GM21786 (cell line): Measurements from ENCODE around the gene RYR2.

Experiments used
- ATAC-seq: cut with Tn5 transposase; IDR thresholded peaks from one replicate; pipeline ENCODE4 v1.9.1; 2021; ENCODE audit not compliant: unreplicated experiment

RYR2 gene

GRCh38 chr1:237638555-237638954 lies 596.6 kb downstream of the RYR2 start:
- ATAC-seq, result no peak

DNA sequence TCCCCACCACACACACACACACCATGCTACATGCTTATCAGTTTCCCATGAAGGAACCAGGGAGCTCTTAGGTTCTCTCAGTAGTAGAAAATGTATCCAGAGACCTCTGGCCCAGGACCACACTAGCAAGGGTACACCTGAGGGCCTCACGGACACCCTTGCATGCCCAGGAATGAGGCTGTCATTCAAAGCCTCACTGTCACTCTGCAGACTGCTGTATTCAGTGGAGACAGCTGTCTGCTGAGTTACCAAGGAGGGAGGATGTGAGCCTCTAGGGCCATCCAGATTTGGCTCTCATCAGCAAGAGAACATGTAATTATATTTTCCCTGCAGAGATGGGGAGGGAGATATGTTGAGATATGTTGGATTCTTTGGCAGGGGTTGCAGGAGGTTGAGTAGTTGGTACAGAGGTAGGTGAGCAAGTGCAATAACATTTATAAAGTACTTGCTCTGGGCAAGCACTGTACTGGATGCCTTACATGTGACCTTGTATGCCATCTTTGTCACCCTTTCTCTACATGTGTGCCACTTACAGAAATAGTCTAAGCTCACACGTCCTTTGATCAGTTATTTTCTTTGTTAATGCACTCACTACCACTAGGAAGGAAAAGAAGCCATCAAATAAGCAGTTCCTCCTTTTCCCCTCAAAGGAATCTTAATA lies 598.2 kb downstream of the RYR2 start:
- no peak for ATAC-seq

GRCh38 chr1:237640966-237641365 lies 599.0 kb downstream of the RYR2 start:
- ATAC-seq, result no peak

GRCh38 chr1:237650809-237651208 lies 608.8 kb downstream of the RYR2 start:
- no peak for ATAC-seq

DNA sequence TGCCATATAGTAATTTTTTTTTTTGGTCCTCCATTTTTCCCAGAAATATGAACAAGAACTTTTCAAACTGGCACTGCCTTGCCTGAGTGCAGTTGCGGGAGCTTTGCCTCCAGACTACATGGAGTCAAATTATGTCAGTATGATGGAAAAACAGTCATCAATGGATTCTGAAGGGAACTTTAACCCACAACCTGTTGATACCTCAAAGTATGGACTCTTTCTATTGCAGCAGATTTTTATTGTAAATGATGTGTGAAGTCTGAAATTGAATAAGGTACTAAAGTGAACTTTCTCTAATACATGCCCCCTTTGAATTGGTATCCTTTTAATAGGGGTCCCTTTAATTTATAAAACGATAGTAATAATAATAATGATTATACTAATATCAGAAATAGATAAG lies 613.8 kb downstream of the RYR2 start:
- ATAC-seq, result no peak

- ATAC-seq, result no peak
These were observed 622.4 kb downstream of the RYR2 start for GRCh38 chr1:237664348-237664747.

- ATAC-seq, result no peak
These were observed 628.3 kb downstream of the RYR2 start for GRCh38 chr1:237670302-237670701.

DNA sequence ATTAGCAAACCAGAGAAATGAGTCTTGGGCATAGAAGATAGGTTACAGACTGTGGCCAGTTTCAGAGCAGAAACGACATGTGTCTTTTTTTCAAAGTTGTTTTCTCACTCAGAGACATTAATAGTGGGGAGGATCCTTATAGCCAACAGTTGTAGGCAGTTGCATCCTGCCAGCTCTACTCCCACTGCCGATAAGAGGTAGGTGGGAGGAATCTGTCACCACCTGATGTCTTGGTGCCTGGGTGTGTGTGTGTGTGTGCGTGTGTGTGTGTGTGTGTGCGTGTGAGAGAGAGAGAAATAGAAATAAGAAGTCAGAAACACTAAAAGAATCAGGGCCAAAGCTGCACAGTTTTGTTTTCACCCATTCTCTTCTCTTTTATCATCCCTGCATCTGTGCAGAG lies 629.3 kb downstream of the RYR2 start:
- ATAC-seq, result no peak

DNA sequence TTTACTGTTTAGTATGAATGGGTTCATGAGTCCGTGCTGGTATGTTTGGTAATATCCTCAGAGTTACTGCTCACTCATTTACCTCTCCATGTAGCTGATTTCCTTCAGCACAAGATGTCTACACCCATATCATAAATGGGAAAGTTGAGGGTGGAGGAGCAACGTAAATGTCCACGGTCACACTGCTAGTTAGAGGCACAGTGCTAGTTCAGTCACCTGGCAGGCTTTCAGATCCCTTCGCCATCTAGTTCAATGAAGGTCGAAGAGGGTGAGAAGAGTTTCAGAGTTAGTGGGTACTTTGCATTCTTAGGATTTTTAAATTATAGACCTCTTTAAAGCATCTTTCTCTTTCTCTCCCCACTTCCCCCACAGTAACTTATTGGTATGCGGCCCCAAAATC lies 630.0 kb downstream of the RYR2 start:
- ATAC-seq, result no peak

GRCh38 chr1:237672748-237673147 lies 630.8 kb downstream of the RYR2 start:
- ATAC-seq, result no peak

DNA sequence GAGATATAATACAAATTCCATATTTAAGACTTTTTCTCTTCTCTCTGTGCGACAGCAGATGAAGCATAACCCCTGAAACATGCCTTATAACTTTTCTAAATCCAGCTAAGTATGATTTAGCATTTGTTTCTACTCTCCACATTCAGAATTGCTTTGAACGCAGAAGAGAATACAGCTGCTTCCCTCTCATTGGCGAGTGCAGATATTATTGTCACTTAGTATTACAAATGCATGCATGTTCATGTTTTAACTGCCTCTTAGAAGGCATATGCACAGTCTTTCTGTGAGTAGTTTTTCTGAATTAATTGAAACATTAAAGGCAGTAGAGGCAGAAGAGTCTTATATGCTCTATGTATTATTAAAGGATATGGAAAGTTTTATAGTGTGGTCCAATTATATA lies 631.6 kb downstream of the RYR2 start:
- no peak for ATAC-seq

DNA sequence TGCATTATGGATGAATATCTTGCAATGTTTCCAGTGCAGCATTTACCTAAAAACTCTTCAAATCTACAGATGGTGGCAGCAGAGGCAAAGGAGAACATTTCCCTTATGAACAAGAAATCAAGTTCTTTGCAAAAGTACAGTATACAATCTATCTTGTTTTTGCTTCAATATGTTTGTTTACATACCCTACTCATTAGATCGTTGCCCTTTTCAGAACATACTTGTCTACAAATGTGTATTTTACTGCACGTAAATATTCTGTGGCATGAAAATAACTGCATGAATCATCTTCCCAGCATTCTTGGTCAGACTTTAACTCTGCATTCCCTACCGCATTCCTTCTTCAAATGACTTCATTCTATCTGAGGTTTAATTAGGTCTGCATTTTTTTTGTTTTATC lies 636.0 kb downstream of the RYR2 start:
- ATAC-seq, result no peak

DNA sequence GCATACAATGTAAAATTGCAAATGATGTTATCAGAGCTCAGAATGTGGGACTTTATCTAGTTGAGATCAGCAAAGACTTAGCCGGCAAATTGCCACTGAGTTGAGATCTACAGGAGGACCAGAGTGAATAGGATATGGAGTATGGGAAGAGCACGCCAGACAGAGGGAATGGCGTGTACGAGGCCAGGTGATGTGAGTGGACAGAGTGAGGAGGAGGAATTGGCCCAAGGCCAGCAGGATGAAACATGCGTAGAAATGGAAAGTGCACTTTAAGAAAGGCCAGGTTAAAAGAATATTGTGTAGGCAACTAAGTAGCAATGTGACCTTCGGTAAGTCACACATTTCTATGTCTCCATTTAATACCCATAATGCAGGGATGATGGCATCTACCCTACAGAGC lies 637.7 kb downstream of the RYR2 start:
- ATAC-seq, result no peak

- no peak for ATAC-seq
These were observed 639.2 kb downstream of the RYR2 start for GRCh38 chr1:237681210-237681609.

DNA sequence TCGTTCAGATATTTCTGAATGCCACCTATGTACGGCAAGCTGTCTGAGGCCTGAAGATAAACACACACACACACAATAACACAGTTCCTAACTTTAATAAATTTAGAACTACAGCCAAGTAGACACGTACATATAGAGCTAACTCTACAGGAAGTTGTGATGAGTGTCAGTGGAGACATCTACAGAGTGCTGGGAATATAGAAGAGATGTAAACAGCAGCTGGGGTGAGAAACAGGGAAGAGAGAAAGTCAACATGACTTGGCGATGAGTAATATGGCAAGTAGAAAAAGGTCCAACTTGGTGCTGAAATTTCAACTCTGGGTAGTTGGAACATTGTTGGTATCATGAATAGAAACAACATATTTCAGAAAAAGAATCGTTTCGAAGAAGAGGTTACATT lies 642.3 kb downstream of the RYR2 start:
- no peak for ATAC-seq

- ATAC-seq, result no peak
These were observed 643.6 kb downstream of the RYR2 start for GRCh38 chr1:237685551-237685950.

DNA sequence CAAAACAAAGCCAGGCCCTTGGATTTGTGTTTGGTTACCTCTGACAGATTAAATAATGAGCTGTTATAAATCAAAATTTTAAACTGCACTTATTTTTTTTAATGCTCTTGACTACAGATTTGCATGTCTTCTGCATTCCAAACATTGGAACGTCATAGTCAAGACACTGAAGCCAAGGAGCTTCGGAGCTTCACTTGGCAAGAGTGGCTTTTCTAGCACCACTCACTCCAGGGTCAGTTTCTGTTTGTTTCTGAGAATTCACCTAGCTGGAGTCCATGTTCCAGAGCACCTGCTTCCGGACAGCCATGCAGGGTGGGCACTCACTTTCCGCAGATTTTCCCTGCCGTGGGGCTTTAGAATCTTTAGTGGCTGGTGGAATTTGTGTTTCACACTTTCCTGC lies 645.8 kb downstream of the RYR2 start:
- ATAC-seq, result no peak

DNA sequence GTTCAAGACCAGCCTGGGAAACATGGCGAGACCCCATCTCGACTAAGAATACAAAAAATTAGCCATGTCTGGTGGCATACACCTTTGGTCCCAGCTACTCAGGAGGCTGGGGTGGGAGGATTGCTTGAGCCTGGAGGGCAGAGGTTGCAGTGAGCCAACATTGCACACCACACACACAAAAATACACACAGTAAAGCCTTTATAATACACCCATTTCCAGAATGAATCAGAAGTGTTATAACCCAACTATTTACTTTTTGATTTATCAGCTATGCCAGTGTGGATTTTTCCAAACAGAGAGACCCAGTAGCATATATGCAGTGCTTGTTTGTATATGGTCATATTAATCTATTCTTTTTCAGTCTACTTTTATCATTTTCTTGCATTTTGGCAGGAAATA lies 648.7 kb downstream of the RYR2 start:
- ATAC-seq, result no peak

DNA sequence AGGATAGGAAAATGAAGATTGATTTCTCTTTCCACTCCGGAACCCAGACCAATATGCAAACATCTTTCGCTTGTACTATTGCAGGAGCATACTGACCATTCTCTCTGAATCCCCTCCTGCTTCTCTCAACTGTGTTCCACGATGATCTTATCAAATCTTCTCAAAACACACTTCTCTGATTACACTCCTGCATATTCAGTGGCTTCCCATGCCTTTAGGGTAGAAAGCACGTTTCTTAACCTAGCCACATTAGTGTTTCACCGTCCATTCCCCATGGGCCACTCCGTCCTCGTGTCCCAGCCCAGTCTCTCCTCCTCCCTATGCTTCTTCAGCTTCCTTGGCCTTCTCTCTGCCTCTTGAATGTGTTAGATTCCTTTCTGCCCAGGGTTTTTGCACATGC lies 650.3 kb downstream of the RYR2 start:
- no peak for ATAC-seq

GRCh38 chr1:237695878-237696277 lies 653.9 kb downstream of the RYR2 start:
- no peak for ATAC-seq

- no peak for ATAC-seq
These were observed 658.2 kb downstream of the RYR2 start for GRCh38 chr1:237700181-237700580.

- no peak for ATAC-seq
These were observed 659.5 kb downstream of the RYR2 start for GRCh38 chr1:237701534-237701933.

- no peak for ATAC-seq
These were observed 660.2 kb downstream of the RYR2 start for GRCh38 chr1:237702161-237702560.

- ATAC-seq, result no peak
These were observed 663.5 kb downstream of the RYR2 start for GRCh38 chr1:237705462-237705861.
